Measurements from ENCODE around the gene CPNE5.

The CPNE5 gene

GRCh38 chr6:36809156-36809555, 30.1 kb downstream of the CPNE5 start:
- DNase-seq: no peak
- no peak overlapping the region for H3K9ac ChIP-seq (ENCODE audit: low read length)
- TF ChIP-seq EZH2 (optimal IDR thresholded peaks at IDR 0.05; ENCODE audit: low read depth, low read length) (no peak), CTCF (IDR thresholded peaks at IDR 0.05; ENCODE audit: low read length) (no peak), EZH2phosphoT487 (IDR thresholded peaks at IDR 0.05; ENCODE audit: low read length) (no peak)
- H3K9me3 ChIP-seq (replicated peaks; ENCODE audit: insufficient read depth, low read length): no peaks in the 10 kb centered on the region
- H3F3A ChIP-seq (ENCODE audit: insufficient read depth, low read length): no peaks in the 10 kb centered on the region
- no peak overlapping the region for H3K4me3 ChIP-seq (ENCODE audit: low read length)
- H3K79me2 ChIP-seq (ENCODE audit: low read length): no peaks in the 10 kb centered on the region
- no peak overlapping the region for H2AFZ ChIP-seq (ENCODE audit: low read length)
- no peaks in the 10 kb centered on the region for H3K9me2 ChIP-seq (replicated peaks; ENCODE audit: insufficient read depth, low read length)
- no peaks in the 10 kb centered on the region for H3K36me3 ChIP-seq (replicated peaks; ENCODE audit: insufficient read depth, low read length)
- no peak overlapping the region for H3K4me2 ChIP-seq (ENCODE audit: low read depth, low read length)
- no peaks in the 10 kb centered on the region for H3K27me3 ChIP-seq (replicated peaks; ENCODE audit: insufficient read depth, low read length)
- no peaks in the 10 kb centered on the region for H3K4me1 ChIP-seq (ENCODE audit: low read length)
- no peaks in the 10 kb centered on the region for H4K20me1 ChIP-seq (ENCODE audit: insufficient read depth, low read length)
- no peak overlapping the region for H3K27ac ChIP-seq (ENCODE audit: low read length)

GRCh38 chr6:36808634-36809033, 30.6 kb downstream of the CPNE5 start:
- Histone ChIP-seq H2AFZ (ENCODE audit: low read length) (no peak overlapping the region), H3K9me3 (replicated peaks; ENCODE audit: insufficient read depth, low read length) (no peaks in the 10 kb centered on the region), H3K36me3 (replicated peaks; ENCODE audit: insufficient read depth, low read length) (no peaks in the 10 kb centered on the region), H3K4me2 (ENCODE audit: low read depth, low read length) (no peak overlapping the region), H3K9me2 (replicated peaks; ENCODE audit: insufficient read depth, low read length) (no peaks in the 10 kb centered on the region), H3K4me1 (ENCODE audit: low read length) (no peaks in the 10 kb centered on the region), H3K27me3 (replicated peaks; ENCODE audit: insufficient read depth, low read length) (no peaks in the 10 kb centered on the region), H3K9ac (ENCODE audit: low read length) (no peak overlapping the region), H4K20me1 (ENCODE audit: insufficient read depth, low read length) (no peaks in the 10 kb centered on the region), H3F3A (ENCODE audit: insufficient read depth, low read length) (no peaks in the 10 kb centered on the region), H3K4me3 (ENCODE audit: low read length) (no peak overlapping the region), H3K79me2 (ENCODE audit: low read length) (no peaks in the 10 kb centered on the region), H3K27ac (ENCODE audit: low read length) (no peak overlapping the region)
- no peak for TF ChIP-seq EZH2 (optimal IDR thresholded peaks at IDR 0.05; ENCODE audit: low read depth, low read length)
- TF ChIP-seq EZH2phosphoT487 (IDR thresholded peaks at IDR 0.05; ENCODE audit: low read length): no peak
- DNase-seq: no peak

GRCh38 chr6:36807750-36808149, 31.5 kb downstream of the CPNE5 start:
- no peak overlapping the region for H3K4me2 ChIP-seq (ENCODE audit: low read depth, low read length)
- no peaks in the 10 kb centered on the region for H3K4me1 ChIP-seq (ENCODE audit: low read length)
- no peak overlapping the region for H2AFZ ChIP-seq (ENCODE audit: low read length)
- H4K20me1 ChIP-seq (ENCODE audit: insufficient read depth, low read length): no peaks in the 10 kb centered on the region
- no peaks in the 10 kb centered on the region for H3K9me2 ChIP-seq (replicated peaks; ENCODE audit: insufficient read depth, low read length)
- no peak for DNase-seq
- H3K9ac ChIP-seq (ENCODE audit: low read length): no peak overlapping the region
- H3K27ac ChIP-seq (ENCODE audit: low read length): no peak overlapping the region
- TF ChIP-seq EZH2phosphoT487 (IDR thresholded peaks at IDR 0.05; ENCODE audit: low read length): no peak
- no peak for TF ChIP-seq EZH2 (optimal IDR thresholded peaks at IDR 0.05; ENCODE audit: low read depth, low read length)
- TF ChIP-seq CTCF (IDR thresholded peaks at IDR 0.05; ENCODE audit: low read length): no peak
- no peaks in the 10 kb centered on the region for H3K27me3 ChIP-seq (replicated peaks; ENCODE audit: insufficient read depth, low read length)
- H3F3A ChIP-seq (ENCODE audit: insufficient read depth, low read length): no peaks in the 10 kb centered on the region
- no peak overlapping the region for H3K4me3 ChIP-seq (ENCODE audit: low read length)
- no peaks in the 10 kb centered on the region for H3K79me2 ChIP-seq (ENCODE audit: low read length)
- H3K36me3 ChIP-seq (replicated peaks; ENCODE audit: insufficient read depth, low read length): no peaks in the 10 kb centered on the region
- H3K9me3 ChIP-seq (replicated peaks; ENCODE audit: insufficient read depth, low read length): no peaks in the 10 kb centered on the region

GRCh38 chr6:36807143-36807542, 32.1 kb downstream of the CPNE5 start:
- Histone ChIP-seq H3K27ac (ENCODE audit: low read length) (no peak overlapping the region), H3K79me2 (ENCODE audit: low read length) (no peaks in the 10 kb centered on the region), H3K9me3 (replicated peaks; ENCODE audit: insufficient read depth, low read length) (no peaks in the 10 kb centered on the region), H3K36me3 (replicated peaks; ENCODE audit: insufficient read depth, low read length) (no peaks in the 10 kb centered on the region), H3K27me3 (replicated peaks; ENCODE audit: insufficient read depth, low read length) (no peaks in the 10 kb centered on the region), H3K4me2 (ENCODE audit: low read depth, low read length) (no peak overlapping the region), H3K4me1 (ENCODE audit: low read length) (no peaks in the 10 kb centered on the region), H3K4me3 (ENCODE audit: low read length) (no peak overlapping the region), H3K9me2 (replicated peaks; ENCODE audit: insufficient read depth, low read length) (no peaks in the 10 kb centered on the region), H3F3A (ENCODE audit: insufficient read depth, low read length) (no peaks in the 10 kb centered on the region), H2AFZ (ENCODE audit: low read length) (no peak overlapping the region), H3K9ac (ENCODE audit: low read length) (no peak overlapping the region), H4K20me1 (ENCODE audit: insufficient read depth, low read length) (no peaks in the 10 kb centered on the region)
- DNase-seq: no peak
- TF ChIP-seq EZH2phosphoT487 (IDR thresholded peaks at IDR 0.05; ENCODE audit: low read length): no peak
- no peak for TF ChIP-seq EZH2 (optimal IDR thresholded peaks at IDR 0.05; ENCODE audit: low read depth, low read length)
- no peak for TF ChIP-seq CTCF (IDR thresholded peaks at IDR 0.05; ENCODE audit: low read length)

Data from MM.1S (cell line).